ENCODE results near the gene ANKRD34B.

Gene ANKRD34B

DNA sequence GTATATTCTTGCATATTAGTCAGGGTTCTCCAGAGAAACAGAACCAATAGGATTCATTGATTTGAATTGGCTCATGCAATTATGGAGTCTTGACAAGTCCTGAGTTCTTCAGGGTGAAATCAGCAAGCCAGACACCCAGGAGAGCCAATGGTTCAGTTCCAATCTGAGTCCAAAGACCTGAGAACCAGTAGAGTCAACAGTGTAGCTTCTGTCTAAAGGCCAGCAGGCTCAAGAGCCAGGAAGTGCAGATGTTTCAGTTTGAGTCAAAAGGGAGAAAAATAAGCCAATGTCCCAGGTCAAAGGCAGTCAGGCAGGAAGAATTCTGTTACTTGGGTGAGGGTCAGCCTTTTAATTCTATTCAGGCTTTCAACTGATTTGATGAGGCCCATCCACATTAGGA, 37.8 kb upstream of the ANKRD34B start:
- TF ChIP-seq, protein P1, sequence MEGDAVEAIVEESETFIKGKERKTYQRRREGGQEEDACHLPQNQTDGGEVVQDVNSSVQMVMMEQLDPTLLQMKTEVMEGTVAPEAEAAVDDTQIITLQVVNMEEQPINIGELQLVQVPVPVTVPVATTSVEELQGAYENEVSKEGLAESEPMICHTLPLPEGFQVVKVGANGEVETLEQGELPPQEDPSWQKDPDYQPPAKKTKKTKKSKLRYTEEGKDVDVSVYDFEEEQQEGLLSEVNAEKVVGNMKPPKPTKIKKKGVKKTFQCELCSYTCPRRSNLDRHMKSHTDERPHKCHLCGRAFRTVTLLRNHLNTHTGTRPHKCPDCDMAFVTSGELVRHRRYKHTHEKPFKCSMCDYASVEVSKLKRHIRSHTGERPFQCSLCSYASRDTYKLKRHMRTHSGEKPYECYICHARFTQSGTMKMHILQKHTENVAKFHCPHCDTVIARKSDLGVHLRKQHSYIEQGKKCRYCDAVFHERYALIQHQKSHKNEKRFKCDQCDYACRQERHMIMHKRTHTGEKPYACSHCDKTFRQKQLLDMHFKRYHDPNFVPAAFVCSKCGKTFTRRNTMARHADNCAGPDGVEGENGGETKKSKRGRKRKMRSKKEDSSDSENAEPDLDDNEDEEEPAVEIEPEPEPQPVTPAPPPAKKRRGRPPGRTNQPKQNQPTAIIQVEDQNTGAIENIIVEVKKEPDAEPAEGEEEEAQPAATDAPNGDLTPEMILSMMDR (conservative IDR thresholded peaks at IDR 0.05; ENCODE audit: low read depth, low read length): no peak
- DNase-seq (ENCODE audit: low read depth): no peak
- H3K4me3 ChIP-seq (ENCODE audit: low read length): no peak overlapping the region

DNA sequence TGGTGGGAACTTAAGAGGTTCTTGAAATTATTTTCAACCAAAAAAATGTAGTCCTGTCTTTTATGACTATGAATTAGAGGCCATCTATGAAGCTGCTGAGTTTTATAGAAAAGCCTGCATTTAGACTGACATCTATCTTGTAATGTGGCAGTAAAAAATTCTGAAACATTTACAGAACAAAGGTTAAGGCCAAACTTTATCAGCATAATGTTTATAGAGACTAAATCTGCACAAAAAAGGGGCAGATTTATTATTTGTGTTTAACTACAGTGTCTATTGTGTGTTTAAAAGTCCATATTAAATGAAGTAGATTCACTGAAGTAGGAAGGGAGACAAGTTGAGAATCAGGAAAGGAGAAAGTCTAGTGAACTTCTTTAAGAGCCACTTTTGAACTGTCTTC, 37.3 kb upstream of the ANKRD34B start:
- no peak for DNase-seq (ENCODE audit: low read depth)
- H3K4me3 ChIP-seq (ENCODE audit: low read length): no peak overlapping the region
- TF ChIP-seq, protein P1 (conservative IDR thresholded peaks at IDR 0.05; ENCODE audit: low read depth, low read length): no peak

DNA sequence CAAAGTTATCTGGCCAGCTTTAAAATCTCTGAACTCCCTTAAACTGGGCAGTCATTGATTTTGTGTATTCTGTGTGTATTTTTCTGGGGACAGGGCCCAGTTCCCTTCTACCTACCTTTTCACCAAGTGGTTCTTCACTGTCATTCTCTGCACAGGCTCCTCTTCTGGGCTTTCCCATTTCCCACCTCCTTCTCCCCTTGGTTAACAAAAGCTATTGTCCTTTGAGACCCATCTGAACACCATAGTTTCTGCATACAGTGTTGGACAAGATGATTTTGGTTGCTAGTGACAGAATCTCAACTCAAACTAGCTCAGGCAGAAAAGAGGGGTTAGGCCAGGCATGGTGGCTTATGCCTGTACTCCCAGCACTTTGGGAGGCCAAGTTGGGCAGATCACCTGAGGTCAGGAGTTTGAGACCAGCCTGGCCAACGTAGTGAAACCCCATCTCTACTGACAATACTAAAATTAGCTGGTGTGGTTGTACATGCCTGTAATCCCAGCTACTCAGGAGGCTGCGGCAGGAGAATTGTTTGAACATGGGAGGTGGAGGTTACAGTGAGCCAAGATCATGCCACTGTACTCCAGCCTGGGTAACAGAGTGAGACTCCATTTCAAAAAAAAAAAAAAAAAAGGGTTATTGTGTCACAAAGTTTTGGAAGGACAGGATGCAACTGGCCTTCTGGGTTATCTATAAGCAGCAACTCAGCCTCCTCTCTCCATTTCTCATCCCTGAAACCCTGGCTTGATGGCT, 31.0 kb upstream of the ANKRD34B start:
- TF ChIP-seq, protein P1 (conservative IDR thresholded peaks at IDR 0.05; ENCODE audit: low read depth, low read length): no peak
- no peak overlapping the region for H3K4me3 ChIP-seq (ENCODE audit: low read length)
- DNase-seq (ENCODE audit: low read depth): no peak

DNA sequence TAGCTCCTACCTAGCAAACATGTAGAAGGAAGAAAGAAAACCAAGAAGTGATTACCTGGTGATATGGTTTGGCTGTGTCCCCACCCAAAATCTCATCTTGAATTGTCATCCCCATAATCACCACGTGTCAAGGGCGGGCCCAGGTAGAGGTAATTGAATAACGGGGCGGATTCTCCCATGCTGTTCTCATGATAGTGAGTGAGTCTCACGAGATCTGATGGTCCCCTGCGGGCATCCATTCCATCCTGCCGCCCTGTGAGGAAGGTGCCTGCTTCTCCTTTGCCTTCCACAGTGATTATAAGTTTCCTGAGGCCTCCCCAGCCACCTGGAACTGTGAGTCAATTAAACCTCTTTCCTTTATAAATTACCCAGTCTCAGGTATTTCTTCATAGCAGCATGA, 27.4 kb upstream of the ANKRD34B start:
- TF ChIP-seq, protein P1 (conservative IDR thresholded peaks at IDR 0.05; ENCODE audit: low read depth, low read length): no peak
- no peak for DNase-seq (ENCODE audit: low read depth)
- no peak overlapping the region for H3K4me3 ChIP-seq (ENCODE audit: low read length)

DNA sequence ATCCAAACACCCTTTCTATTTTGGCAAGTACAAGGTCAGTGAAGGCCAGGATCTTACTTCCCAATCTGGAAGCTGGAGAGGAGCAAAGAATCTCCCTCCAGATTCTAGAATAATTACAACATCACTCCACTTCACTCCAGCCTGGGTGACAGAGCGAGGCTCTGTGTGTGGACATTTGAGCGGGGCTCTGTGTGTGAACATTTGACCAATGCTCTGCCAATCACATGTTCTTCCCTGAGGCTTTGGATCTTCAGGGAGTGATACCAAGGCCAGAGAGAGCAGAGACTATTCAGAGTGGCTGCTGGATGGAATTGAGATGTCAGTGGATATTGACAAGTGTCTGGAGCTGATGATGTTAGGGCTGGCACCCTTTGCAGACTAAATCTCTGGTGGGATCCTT, 24.7 kb upstream of the ANKRD34B start:
- no peak overlapping the region for H3K4me3 ChIP-seq (ENCODE audit: low read length)
- TF ChIP-seq, protein P1 (conservative IDR thresholded peaks at IDR 0.05; ENCODE audit: low read depth, low read length): no peak
- DNase-seq (ENCODE audit: low read depth): no peak

DNA sequence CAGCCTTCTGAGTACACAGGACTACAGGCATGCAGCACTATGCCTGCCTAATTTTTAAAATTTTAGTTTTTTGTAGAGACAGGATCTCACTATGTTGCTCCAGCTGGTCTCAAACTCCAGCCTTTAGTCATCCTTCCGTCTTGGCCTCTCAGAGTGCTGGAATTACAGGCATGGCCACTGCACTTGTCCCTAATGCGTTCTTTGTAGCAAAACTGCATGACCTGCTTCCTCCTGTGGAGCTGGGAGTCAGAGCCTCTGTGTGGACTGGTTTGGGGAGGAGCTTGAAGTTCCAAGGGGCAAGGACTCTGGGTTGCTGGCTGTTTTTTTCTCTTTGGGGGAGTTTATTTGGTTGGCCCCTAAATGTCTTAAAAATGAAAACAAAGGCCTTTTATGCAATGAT, 22.7 kb upstream of the ANKRD34B start:
- TF ChIP-seq, protein P1 (conservative IDR thresholded peaks at IDR 0.05; ENCODE audit: low read depth, low read length): no peak
- H3K4me3 ChIP-seq (ENCODE audit: low read length): no peak overlapping the region
- no peak for DNase-seq (ENCODE audit: low read depth)

DNA sequence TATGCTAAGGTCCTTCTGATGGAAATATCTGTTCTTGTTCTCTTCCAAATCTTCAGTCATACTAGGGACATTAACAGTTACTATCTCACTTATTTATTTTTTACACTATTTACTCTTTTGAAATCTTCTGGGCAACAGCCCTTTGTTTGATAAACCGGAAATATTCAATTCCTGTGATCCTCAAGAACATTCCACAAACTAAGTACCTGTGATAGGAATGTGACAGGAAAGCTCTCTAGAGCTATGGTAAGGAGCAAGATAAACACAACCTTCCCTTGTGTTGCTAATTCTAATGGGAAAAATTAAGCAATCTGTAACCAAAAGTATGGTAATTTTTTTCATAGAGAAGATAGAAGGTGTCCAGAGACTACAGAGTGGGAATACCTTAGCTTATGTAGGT, 22.0 kb upstream of the ANKRD34B start:
- no peak overlapping the region for H3K4me3 ChIP-seq (ENCODE audit: low read length)
- TF ChIP-seq, protein P1 (conservative IDR thresholded peaks at IDR 0.05; ENCODE audit: low read depth, low read length): no peak
- DNase-seq (ENCODE audit: low read depth): no peak
